HG03442 (cell line): ENCODE measurements around the gene MAP2K3.

Experiments used
- ATAC-seq: cut with Tn5 transposase; IDR thresholded peaks from one replicate; pipeline ENCODE4 v1.9.1; 2021; ENCODE audit warnings: mild to moderate bottlenecking, moderate library complexity; ENCODE audit not compliant: unreplicated experiment

The MAP2K3 gene

DNA sequence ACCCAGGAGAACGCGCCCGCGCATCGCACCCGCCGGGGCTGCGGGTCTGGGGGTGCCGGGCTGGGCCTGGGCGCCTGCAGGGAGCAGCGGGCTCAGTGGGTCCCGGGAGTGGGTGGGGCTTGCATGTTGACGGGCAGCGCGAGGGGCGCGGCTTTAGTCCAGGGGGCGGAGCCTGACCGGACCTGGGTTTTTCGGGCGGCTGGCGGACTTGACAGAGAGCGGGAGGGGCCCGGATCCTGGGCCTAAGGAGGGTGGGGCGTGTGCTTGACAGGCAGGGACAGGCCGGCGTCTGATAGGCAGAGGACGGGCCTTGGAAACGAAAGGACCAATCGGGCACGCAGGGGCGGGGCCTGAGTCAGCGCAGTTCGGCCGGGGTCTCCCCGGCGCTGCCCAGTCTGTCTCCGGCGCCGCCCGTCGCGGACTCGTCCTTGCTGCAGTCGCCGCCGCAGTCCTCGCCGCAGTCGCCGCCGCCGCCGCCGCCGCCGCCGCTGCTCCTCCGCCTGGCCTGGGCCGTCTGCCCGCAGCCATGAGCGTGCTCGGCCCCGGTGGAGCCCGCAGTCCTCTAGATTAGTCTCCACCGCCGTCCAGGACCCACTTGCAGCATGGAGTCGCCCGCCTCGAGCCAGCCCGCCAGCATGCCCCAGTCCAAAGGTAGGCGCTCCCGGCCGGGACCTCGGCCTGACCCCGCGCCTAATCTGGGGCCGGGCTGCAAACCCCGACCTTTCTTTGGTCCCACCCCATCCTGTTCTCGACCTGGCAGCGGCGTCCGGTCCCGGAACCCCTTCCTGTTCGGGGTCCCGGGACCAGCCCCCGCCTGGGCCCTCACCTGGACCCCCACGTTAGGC lies at the start of gene MAP2K3:
MAP2K3 (plus strand) TSS at position 393 of the 845 bp plus-strand sequence; CDS start at position 603, 210 bp downstream.
- ATAC-seq, result peak; percentile 75

DNA sequence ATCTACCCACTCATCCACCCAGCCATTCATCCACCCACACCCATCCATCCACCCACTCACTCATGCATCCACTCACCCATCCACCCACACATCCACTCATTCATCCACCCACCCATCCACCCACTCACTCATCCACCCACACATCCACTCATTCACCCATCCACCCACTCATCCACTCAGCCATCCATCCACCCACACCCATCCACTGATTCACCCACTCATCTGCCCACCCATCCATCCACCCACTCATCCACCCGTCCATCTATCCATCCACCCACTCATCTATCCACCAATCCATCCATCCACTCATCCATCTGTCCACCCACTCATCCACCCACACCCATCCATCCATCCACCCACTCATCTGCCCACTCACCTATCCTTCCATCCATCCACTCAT lies 48.6 kb upstream of the MAP2K3 start:
- no peak for ATAC-seq

DNA sequence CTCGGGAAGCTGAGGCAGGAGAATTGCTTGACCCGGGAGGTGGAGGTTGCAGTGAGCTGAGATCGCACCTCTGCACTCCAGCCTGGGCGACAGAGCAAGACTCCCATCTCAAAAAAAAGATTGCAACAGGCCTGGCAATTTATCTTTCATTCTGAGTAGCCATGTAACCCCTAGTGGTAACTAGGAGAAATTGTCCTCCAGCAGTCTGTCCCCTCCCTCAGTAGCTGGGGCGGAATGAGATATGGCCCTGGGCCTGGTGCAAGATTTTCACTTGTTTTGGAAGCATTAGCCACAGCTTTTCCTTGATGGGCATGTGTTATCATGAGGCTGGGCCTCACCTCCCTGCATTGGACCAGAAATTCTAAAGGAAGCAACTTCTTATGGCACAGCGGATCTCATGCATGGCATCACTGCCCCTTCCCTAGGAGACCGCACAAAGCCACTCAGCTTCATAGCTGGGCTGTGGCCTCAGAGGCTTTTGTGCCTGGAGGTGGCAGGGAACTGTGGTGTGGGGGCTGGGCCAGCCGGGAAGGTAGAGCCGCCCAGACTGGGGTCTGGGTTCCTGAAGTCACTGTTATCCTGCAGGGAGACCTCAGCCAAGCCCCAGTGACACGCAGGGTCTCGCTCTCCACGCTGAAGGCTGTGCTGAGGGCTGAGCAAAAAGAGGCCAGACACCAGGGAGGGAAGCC lies 44.7 kb upstream of the MAP2K3 start:
- no peak for ATAC-seq

GRCh38 chr17:21240369-21241055 lies 44.0 kb upstream of the MAP2K3 start:
- no peak for ATAC-seq

- ATAC-seq, result no peak
Measured at GRCh38 chr17:21241564-21241963, 42.9 kb upstream of the MAP2K3 start.

- no peak for ATAC-seq
Measured at GRCh38 chr17:21242026-21242697, 42.3 kb upstream of the MAP2K3 start.

DNA sequence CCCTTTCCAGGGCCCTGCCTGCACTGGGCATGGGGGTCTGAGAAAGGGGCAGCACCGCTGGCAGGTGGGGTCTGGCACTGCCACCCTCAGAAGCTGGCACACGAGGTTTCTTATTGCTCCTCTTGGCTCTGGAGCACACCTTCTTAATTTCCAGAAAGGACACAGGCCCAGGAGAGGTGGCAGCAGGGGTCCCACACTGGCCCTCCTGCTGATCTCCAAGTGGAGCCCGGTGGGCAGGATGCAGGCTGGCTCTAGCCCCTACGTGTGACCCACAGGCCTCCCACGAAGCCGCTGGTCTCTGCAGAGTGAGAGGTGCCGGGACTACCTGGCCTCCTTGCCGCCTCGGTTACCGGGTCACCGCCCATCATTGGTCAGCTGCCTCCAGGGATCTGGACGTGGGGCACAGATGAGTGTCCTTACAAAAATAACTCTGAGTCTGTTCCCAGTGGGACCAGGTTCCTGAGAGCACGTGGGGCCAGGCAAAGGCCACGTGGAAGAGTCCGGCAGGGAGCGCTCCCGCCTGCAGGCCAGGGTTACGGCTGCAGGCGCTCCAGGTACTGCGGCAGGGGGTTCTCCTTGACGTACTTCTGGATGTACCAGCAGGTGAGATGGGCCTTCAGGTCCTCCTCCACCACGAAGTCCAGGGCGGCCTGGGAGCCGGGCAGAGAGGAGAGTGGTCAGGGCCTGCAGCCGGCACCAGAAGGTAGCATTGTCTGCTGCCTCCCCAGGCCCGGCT lies 41.6 kb upstream of the MAP2K3 start:
- ATAC-seq, result no peak

- no peak for ATAC-seq
Measured at GRCh38 chr17:21243516-21244303, 40.8 kb upstream of the MAP2K3 start.

- ATAC-seq, result no peak
Measured at GRCh38 chr17:21245639-21246084, 38.8 kb upstream of the MAP2K3 start.

- ATAC-seq, result no peak
Measured at GRCh38 chr17:21246698-21247097, 37.8 kb upstream of the MAP2K3 start.

GRCh38 chr17:21247552-21248258 lies 36.8 kb upstream of the MAP2K3 start:
- no peak for ATAC-seq

GRCh38 chr17:21248500-21248899 lies 36.0 kb upstream of the MAP2K3 start:
- no peak for ATAC-seq

GRCh38 chr17:21249086-21249795 lies 35.3 kb upstream of the MAP2K3 start:
- ATAC-seq, result no peak

GRCh38 chr17:21249920-21250703 lies 34.4 kb upstream of the MAP2K3 start:
- ATAC-seq, result no peak

- no peak for ATAC-seq
Measured at GRCh38 chr17:21250854-21251253, 33.7 kb upstream of the MAP2K3 start.

- ATAC-seq, result no peak
Measured at GRCh38 chr17:21251337-21252010, 33.0 kb upstream of the MAP2K3 start.

- no peak for ATAC-seq
Measured at GRCh38 chr17:21252289-21252795, 32.2 kb upstream of the MAP2K3 start.
